DOHH2 (cell line): ENCODE data around the gene PGS1.

Source experiments
- H3F3A ChIP-seq: fragments of 200-600 bp; sonication (generic), shearing (Covaris generic); 2 replicates; pipeline ENCODE4 v1.6.0; 2016; ENCODE audit warnings: antibody characterized with exemption, mild to moderate bottlenecking; ENCODE audit not compliant: control insufficient read depth, insufficient read depth
- H3K27ac ChIP-seq: fragments of 200-600 bp; sonication (generic); 2 replicates; pipeline ENCODE4 v1.5.1; 2014; ENCODE audit warnings: low read depth, mild to moderate bottlenecking, low read length, moderate library complexity
- H3K27me3 ChIP-seq: fragments of 200-600 bp; sonication (generic); 2 replicates; pipeline ENCODE4 v1.6.1; 2014; ENCODE audit warnings: mild to moderate bottlenecking, low read length, mixed read lengths; ENCODE audit not compliant: control insufficient read depth
- H3K36me3 ChIP-seq: fragments of 200-600 bp; sonication (generic); 2 replicates; pipeline ENCODE4 v1.6.1; 2014; ENCODE audit warnings: mild to moderate bottlenecking, low read length, moderate library complexity, mixed read lengths; ENCODE audit not compliant: control insufficient read depth
- H3K4me1 ChIP-seq: fragments of 200-600 bp; sonication (generic); 2 replicates; pipeline ENCODE4 v1.6.1; 2014; ENCODE audit warnings: mild to moderate bottlenecking, low read length, mixed read lengths; ENCODE audit not compliant: control insufficient read depth
- H3K4me2 ChIP-seq: fragments of 200-600 bp; sonication (generic); 2 replicates; pipeline ENCODE4 v1.6.0; 2014; ENCODE audit warnings: mild to moderate bottlenecking, low read length, moderate library complexity
- H3K4me3 ChIP-seq: fragments of 200-600 bp; sonication (generic); 2 replicates; pipeline ENCODE4 v1.5.1; 2014; ENCODE audit warnings: mild to moderate bottlenecking, low read length, mixed read lengths
- H3K79me2 ChIP-seq: fragments of 200-600 bp; sonication (generic); 2 replicates; pipeline ENCODE4 v1.6.1; 2014; ENCODE audit warnings: mild to moderate bottlenecking, low read length, mixed read lengths; ENCODE audit not compliant: control insufficient read depth
- H3K9me2 ChIP-seq: fragments of 200-600 bp; sonication (generic); replicated peaks from 2 replicates; pipeline ENCODE4 v1.6.1; 2014; ENCODE audit warnings: mild to moderate bottlenecking, low read length, mixed read lengths; ENCODE audit not compliant: control insufficient read depth
- H3K9me3 ChIP-seq: fragments of 200-600 bp; sonication (generic); 2 replicates; pipeline ENCODE4 v1.6.1; 2014; ENCODE audit warnings: antibody characterized with exemption, low read length, mixed read lengths; ENCODE audit not compliant: control insufficient read depth, insufficient read depth
- H4K20me1 ChIP-seq: fragments of 200-600 bp; sonication (generic); 2 replicates; pipeline ENCODE4 v1.6.0; 2014; ENCODE audit warnings: low read depth, mild to moderate bottlenecking, antibody characterized with exemption, low read length, moderate library complexity; ENCODE audit not compliant: control insufficient read depth, insufficient read depth
- CTCF ChIP-seq: fragments of 200-600 bp; sonication (generic); IDR thresholded peaks from one replicate; pipeline ENCODE4 v1.5.1; 2014; ENCODE audit warnings: antibody characterized with exemption, mild to moderate bottlenecking, low read depth, low read length; ENCODE audit not compliant: poor library complexity, severe bottlenecking
- EZH2phosphoT487 ChIP-seq: fragments of 200-600 bp; sonication (generic); IDR thresholded peaks from 2 replicates; pipeline ENCODE4 v1.6.1; 2017; ENCODE audit warnings: borderline replicate concordance, mild to moderate bottlenecking, antibody characterized with exemption, low read length, moderate library complexity, mixed read lengths

PGS1 gene

GRCh38 chr17:78444392-78444791, 65.9 kb downstream of the PGS1 start:
- H3K4me1 ChIP-seq: no peaks in the 10 kb centered on the region
- H3K4me2 ChIP-seq: no peak overlapping the region
- TF ChIP-seq EZH2phosphoT487 (no peak), CTCF (no peak)
- no peaks in the 10 kb centered on the region for H3K27me3 ChIP-seq
- H3K27ac ChIP-seq: no peak overlapping the region
- no peaks in the 10 kb centered on the region for H4K20me1 ChIP-seq
- H3K79me2 ChIP-seq: no peaks in the 10 kb centered on the region
- no peak overlapping the region for H3K4me3 ChIP-seq
- no peaks in the 10 kb centered on the region for H3F3A ChIP-seq
- H3K9me2 ChIP-seq: no peaks in the 10 kb centered on the region
- H3K36me3 ChIP-seq: no peaks in the 10 kb centered on the region
- H3K9me3 ChIP-seq: no peaks in the 10 kb centered on the region

GRCh38 chr17:78446833-78447232, 68.4 kb downstream of the PGS1 start:
- H3K27ac ChIP-seq: no peak overlapping the region
- no peaks in the 10 kb centered on the region for H3K36me3 ChIP-seq
- no peaks in the 10 kb centered on the region for H3K27me3 ChIP-seq
- H3K79me2 ChIP-seq: no peaks in the 10 kb centered on the region
- no peaks in the 10 kb centered on the region for H3K9me3 ChIP-seq
- no peaks in the 10 kb centered on the region for H4K20me1 ChIP-seq
- no peaks in the 10 kb centered on the region for H3K9me2 ChIP-seq
- H3K4me2 ChIP-seq: no peak overlapping the region
- H3K4me3 ChIP-seq: no peak overlapping the region
- peaks cover 9% of the 10 kb centered on the region for H3K4me1 ChIP-seq
- no peaks in the 10 kb centered on the region for H3F3A ChIP-seq
- TF ChIP-seq EZH2phosphoT487: no peak
- TF ChIP-seq CTCF: no peak

- H3F3A ChIP-seq: no peaks in the 10 kb centered on the region
- peaks cover 9% of the 10 kb centered on the region for H3K4me1 ChIP-seq
- H3K79me2 ChIP-seq: no peaks in the 10 kb centered on the region
- no peak for TF ChIP-seq EZH2phosphoT487
- peak; percentile 33 for TF ChIP-seq CTCF
- no peak overlapping the region for H3K4me3 ChIP-seq
- no peak overlapping the region for H3K4me2 ChIP-seq
- H3K27me3 ChIP-seq: no peaks in the 10 kb centered on the region
- H3K9me3 ChIP-seq: no peaks in the 10 kb centered on the region
- H3K27ac ChIP-seq: no peak overlapping the region
- no peaks in the 10 kb centered on the region for H3K9me2 ChIP-seq
- H4K20me1 ChIP-seq: no peaks in the 10 kb centered on the region
- no peaks in the 10 kb centered on the region for H3K36me3 ChIP-seq
Observed at GRCh38 chr17:78448356-78448993, 70.0 kb downstream of the PGS1 start.
